ENCODE results near the gene KCNAB2.

KCNAB2 gene

DNA sequence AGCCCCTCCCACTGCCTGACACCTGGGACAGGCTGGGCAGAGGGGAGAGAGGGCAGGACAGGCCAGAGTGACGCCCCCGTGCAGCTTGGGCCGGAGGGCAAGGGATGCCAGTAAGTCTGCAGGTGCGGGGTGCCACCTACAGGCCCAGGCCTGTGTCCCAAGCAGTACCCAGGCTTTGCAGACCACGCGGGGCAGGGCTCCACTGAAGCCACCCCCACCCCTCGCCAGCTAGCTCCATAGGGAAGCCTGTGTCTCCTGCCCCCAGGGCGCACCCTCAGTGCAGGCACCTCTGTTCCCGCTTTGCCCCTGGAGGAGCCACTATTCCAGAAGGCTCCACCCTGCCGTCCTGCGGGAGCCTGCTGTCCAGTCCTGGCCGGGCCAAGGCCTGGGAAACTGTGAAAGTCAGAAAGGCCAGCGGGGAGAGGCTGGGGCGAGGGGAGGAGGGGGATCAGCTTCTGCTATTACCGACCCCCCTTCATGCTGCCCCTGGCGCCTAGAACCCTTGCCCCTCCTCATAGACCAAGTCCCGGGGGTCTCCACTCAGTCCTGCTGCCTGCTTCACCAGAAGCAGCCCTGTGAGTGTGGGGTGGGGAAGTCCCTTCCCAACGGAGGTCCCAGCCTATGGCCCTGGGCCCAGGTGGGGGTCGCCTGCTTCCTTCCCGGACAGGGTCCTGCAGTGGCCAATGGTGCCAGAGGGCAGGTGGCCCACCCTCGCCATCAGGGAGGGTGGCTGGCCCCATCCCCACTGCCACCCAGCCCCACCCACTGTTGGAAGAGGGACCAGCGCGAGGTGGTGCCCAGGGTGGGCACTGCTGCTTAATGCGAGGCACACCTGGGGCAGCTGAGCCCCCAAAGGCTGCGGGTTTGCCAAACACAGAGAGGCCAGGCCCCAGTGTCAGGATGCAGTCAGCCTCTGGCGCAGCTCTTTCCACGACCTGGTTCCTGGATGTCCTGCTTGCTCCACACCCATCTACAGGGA lies 54.4 kb downstream of the KCNAB2 start:
- no peak for DNase-seq

DNA sequence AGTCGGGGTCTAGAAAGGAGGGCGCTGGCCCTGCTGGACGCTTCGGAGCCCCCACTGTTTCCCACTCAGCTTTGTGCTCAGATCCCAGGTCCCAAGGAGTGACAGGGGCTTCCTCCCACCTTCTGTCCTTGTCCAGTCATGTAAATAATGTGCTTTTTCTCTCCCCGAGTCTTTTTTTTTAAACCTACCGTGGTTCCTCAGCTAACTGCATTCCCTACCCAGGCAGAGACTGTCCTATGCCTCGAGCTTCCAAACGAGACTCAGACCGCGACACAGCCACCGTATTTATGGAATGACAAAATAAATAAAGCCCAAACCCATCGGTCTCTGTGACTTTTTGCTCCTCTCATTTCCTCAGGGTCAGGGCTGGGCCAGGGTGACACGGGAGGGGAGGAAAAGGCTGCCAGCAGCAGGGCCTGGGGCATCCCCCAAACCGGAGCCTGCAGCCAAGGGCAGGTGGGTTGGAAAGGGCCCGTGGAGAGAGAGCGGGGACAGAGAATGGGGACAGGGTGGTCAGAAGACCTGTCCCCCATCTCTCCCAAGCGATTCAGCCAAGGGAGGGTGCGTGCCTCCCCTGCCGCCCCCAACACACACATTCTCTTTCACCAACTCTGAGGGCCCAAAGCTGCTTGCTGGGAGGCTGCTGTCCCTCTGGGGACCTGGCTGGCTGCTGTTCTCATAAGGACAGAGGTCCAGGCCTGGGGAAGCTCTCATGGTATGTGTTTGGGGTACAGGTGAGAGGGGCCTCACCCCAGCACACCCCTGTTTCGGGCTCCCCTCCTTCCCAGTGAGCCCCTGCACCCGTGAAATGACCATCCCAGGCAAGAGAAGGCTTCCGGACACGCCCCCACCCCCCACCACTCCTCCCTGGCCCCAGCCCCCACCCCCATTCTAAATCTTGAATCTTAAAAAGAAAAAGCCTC lies 55.4 kb downstream of the KCNAB2 start:
- no peak for DNase-seq

DNA sequence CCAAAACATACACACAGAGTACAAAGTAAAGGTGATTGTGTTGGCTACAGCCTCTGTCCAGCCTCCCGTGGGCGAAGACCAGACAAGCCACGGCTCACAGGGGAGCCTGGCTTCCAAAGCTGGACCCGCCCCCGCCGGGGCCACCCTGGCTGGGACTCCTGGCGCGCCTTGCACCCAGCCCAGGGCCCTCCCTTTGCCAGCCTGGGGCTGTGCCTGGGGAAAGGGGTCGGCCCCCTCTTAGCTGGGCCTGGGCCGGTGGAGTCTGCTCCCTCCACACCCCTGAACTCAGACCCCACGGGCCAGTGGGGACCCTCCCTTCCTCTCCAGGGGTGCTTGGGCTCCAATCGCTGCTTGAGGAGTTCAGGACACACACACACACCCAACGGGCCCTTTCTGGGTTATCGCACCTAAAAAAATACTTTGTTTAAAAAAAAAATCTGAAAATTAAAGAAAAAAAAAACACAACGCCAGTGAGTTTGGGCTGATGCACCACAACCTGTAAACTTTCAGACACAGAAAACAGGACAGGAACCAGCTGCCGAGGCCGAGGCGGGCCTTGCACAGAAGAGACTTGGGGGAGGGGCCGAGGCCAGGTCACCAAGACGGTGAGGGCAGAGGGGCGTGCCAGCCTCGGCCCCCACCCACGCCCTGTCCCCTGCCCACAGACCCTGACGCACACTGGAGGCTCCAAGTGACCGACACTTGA lies 56.3 kb downstream of the KCNAB2 start:
- no peak for DNase-seq

DNA sequence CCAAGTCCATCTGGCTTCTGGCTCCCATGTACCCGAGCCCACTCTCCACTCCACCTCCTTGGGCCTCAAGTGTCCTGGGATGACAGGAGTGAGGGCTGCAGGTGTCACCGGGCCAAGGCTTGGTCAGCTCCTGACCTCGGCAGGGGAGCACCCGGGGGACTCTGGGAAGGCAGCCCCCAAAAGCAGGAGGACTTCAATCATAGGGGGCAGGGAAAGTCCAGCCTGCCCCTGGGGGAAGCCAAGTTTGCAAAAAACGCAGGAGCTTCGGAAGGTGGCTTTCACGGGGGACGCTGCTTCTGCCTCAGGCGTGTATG lies 56.8 kb downstream of the KCNAB2 start:
- no peak for DNase-seq

DNA sequence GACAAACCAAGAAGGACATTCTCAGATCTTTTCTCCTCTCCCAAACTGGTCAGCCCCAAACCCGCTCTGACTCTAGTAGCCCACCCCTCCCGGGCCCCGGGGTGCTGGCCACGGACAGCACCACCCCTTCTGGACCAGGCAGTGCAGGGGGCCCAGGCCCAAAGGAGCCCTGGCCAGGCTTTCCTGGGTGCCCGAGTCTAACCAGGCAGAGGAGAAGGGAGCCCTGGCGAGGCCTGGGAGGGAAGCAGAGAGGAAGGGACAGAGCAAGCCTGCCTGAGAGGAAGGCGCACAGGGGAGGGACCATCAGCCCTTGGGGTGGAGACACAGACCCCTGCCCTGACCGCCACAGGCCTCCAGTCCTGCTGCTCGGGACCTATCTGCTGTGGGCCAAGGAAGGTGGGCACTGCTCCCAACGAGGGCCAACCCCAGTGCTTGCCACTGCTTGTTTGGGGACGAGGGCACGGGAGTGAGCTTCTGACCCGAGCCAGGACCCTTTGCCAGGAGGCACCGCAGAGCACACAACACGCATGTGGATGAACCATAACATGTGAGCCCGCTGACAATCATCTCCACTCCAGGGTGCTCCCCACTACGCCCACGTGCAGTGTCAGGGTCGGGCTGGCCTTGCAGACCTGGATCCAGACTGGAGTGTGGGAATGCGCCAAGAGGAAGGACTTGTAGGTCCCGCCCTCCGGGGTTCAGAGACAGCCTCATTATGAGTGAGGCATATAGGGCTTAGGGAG lies 57.6 kb downstream of the KCNAB2 start:
- DNase-seq = no peak

DNA sequence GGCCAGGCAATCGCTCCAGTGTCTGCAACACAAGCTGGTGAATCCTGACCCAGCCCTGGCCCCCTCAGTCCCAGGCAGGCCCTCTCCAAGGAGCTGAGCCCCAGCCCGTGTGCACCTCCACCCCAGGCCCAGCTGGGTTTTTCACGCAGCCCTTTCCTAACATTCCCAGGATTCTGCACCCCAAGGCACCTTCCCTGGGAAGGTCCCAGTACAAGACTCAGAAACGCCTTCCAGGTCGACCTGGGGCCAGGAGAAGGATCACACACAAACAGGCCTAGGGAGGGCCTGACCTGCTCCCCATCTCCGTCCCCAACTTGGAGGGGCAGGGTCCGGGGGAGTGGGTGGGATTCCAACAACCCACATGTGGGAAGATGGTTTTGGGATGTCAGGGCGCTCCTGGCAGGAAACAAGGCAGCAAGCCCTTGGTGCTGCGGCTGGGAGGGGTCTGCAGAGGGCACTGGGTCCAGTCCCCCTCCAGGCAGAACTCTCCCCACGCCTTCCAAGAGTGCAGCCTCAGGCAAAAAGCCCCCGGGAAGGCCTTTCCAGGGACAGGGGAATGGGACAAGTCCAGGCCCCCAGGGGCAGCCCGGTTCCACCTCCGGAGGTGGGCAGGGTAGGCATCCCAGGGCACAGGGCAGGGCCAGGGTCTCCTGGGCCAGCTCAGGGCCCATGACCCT lies 58.3 kb downstream of the KCNAB2 start:
- DNase-seq = no peak

DNA sequence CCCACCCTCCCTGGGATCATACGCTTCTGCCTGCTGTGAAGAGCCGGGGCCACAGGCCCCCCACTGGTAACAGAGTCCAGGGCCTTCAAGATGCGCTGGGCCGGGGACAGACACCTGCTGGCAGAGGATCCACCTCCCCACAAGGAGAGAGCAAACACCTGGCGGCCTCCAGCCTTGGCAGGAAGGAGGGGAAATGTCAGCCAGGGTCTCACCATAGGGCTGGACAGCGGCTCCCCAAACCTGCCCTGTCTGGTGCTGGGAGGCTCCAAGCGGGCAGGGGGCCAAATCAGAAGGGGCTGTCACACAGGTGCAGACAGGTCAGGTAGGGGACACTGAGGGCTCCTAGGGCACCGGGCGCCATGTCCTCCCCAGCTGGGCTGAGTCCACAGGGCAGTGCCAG lies 58.9 kb downstream of the KCNAB2 start:
- no peak for DNase-seq

DNA sequence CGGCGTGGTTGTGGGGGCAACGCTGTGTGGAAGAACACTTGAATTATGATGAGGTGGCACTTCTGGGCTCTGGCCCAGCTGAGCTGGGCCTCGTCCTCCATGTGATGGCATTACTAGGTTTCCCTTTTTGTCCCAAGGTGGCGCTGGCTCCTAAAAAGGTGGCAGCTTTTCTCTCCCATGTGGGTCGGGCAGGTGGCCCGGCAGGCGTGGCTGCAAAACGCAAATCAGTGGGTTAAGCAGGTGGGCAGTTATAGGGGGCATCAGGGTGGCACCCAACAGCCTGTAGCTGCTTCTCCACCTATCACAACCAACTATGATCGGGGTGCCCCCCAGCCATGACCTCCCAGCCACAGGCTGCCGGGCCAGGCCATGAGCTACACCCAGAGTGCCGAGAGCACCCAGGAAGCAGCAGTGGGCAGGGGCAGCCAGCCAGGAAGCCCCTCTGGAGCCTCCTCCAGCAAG lies 59.6 kb downstream of the KCNAB2 start:
- no peak for DNase-seq

DNA sequence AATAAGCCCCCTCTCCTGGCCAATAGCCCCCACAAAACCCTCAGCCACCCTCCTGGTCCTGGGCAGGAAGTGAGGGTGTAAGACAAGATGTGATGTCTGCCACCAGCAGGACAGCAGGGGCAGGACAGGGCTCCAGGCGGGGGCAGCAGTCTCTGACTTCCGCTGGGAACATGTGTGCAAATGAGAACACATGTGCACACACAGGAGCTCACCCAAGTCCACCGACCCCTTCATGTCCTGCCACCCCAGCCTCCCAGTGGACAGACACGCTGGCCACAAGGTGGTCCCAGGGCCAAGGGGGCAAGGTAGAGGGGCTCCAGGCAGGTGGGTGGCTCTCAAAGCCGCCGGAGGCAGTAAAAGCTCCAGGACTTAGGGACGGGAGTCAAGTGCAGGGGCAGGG lies 60.1 kb downstream of the KCNAB2 start:
- DNase-seq = no peak

DNA sequence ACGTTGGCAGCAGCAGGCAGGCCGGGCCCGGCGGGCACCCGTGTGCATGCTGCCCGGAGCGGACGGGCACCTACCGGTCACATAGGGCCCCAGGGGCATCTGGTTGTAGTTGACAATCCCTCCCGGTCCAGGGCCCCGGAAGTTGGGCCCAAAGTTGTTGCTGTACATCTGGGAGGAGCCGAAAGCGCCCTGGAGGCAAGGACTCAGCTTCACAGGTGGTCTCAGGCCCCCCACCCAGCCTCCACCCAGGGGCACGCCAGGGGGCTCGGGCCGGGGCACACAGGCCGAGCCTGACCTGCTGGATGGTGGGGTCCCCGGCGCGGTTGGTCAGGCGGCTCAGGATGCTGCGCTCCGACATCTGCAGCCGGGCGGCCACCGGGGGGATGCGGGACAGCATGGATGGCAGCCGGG lies 60.6 kb downstream of the KCNAB2 start:
- DNase-seq = no peak

DNA sequence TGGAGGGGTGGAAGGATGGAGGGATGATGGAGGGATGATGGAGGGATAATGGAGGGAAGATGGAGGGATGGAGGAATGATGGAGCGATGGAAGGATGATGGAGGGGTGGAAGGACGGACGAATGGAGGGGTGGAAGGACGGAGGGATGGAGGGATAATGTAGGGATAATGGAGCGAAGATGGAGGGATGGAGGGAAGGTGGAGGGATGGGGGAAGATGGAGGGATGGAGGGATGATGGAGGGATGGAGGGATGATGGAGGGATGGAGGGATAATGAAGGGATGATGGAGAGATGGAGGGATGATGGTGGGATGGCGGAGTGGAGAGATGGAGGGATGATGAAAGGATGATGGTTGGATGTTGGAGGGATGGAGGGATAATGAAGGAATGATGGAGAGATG lies 61.3 kb downstream of the KCNAB2 start:
- no peak for DNase-seq

DNA sequence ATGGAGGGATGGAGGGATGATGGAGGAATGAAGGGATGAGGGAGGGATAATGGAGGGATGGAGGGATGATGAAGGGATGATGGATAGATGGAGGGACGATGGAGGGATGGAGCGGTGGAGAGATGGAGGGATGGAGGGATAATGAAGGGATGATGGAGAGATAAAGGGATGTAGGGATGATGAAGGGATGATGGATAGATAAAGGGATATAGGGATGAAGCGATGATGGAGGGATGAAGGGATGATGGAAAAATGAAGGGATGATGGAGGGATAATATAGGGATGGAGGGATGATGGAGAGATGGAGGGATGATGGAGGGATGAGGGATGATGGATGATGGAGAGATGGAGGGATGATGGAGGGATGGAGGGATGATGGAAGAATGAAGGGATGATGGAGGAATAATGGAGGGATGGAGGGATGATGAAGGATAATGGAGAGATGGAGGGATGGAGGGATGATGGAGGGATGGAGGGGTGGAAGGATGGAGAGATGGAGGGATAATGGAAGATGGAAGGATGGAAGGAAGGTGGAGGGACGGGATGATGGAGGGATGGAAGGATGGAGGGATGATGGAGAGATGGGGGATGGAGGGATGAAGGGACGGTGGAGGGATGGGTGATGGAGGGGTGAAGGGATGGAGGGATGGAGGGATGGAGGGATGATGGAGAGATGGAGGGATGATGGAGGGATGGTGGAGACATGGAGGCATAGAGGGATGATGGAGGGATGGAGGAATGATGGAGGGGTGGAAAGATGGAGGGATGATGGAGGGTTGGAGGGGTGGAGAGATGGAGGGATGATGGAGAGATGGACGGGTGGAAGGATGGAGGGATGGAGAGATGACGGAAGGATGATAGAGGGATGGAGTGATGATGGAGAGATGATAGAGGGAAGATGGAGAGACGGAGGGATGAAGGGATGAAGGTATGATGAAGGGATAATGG lies 62.0 kb downstream of the KCNAB2 start:
- no peak for DNase-seq

DNA sequence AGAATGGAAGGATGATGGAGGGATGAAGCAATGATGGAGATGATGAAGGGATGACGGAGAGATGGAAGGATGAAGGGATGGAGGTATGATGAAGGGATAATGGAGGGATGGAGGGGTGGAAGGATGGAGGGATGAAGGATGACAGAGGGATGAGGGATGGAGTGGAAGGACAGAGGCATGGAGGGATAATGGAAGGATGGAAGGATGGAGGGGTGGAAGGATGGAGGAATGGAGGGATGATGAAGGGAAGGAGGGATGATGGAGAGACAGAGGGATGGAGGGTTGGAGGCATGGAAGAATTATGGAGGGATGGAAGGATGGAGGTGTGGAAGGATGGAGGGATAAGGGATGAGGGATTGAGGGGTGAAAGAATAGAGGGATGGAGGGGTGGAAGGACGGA lies 62.8 kb downstream of the KCNAB2 start:
- DNase-seq = no peak

DNA sequence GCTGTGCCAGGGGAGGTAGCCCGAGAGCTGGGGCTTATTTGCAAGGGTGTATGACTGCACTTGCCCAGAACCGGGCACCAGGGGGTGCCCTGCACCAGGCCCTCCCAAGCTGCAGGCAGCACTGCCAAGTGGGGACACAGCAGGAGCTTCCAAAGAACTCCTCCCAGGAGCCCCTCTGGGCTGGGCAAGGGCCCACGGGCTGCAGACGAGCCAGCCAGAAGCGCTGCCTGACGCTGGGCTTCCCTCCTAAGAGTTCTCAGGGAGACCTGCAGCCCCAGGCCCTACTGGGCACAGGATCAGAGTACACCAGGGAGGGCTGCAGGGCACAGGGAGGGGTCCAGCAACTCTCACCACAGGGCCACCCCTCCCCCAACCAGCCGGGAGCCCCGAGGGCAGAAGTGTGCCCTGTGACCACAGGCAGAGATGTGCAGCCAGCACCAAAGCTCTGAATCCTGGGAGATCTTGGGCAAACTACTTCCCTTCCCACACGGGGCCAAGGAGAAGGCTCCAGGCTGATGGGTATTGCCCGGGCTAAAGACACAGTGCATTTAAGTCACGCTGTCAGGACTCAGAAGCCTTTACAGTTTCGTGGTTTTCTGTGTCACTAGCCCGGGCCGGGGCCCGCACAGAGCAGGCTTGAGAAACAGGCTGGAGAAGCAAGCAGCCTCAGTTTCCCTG lies 63.4 kb downstream of the KCNAB2 start:
- DNase-seq = peak; percentile 76

DNA sequence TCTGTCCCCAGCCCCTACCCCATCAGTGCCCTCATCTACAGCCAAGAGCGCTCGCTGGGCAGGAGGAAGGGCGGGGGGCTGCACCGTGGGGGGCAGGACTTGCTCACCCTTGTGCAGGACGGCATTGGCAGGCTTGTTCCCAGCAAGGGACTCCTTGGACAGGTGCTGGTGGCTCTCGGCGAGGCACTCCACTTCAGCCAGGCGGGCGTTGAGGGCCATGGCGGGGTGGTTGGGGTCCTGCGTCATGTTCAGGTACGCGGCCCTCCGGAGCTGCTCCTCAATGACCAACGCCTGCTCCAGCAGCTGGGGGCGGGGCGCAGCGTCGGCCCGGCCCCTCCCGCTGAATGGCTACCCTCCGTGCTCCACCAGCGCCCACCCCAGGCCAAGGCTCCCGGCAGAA lies 64.0 kb downstream of the KCNAB2 start:
- no peak for DNase-seq

DNA sequence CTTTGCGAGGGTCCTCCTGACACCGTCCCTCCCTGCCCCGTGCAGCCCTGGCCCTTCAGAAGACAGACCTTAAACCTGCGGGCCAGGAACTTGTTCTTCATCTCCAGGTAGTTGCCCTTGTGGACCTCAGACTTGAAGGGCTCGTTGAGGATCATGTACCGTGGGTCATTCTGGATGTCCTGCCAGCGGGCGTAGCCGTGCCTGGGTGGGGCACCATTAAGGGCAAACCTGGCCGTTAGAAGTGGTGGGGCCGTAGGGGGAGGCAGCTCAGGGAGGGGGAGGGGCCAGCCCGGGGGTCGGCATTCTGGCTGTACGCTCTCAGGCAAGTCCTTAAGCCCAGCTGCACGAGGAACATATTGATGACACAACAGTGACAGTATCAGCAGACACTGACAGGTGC lies 64.6 kb downstream of the KCNAB2 start:
- no peak for DNase-seq

DNA sequence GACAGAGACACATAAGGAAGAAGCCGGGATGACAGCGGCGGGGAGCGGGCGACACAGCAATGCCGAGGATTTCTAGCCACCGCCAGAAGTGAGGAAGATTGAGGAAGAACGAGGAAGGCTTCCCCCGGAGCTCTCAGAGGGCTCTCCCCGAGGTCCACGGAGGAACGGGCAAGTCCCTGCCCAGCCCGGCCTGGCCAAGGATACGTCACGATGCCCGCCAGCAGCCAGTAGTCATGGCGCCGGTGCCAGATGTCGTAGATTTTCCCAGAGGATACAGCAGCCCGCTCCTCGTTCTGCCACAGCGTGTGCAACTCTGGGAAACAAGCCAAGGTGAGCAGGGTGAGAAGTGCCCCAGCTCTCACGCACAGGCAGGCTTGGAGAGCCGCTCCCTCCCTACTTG lies 65.9 kb downstream of the KCNAB2 start:
- DNase-seq = no peak

DNA sequence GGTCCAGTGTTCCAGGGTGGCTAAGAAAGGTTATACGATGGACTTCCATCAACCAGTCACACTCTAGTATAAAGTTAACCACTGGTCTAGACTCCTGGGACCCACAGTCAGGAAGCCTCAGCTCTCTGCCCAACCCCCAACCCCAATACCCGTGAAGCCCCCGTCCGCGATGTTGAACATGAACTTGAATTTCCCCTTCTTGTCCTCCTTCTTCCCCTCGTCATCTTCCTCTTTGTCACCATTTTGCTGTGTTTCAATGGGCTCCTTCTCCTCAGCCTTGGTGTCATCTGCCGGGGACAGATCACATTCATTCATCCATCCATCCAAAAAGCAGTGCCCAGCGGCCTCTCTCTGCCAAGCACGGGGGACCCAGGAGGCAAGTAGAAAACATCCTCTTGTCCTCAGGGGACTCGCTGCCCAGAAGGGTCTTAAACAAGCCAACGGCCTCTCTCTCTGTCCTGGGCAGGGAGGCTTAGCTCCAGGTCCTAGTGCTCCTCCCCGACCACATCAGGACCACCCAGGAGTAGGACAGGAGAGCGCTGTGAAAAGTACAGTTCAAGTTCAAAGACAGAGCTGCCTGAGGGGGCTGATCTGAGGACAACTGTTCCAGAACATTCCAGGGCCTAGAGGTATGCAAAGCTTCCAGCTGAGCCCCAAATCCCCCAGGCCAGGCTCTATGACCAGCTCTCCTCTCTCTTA lies 66.5 kb downstream of the KCNAB2 start:
- DNase-seq = no peak

DNA sequence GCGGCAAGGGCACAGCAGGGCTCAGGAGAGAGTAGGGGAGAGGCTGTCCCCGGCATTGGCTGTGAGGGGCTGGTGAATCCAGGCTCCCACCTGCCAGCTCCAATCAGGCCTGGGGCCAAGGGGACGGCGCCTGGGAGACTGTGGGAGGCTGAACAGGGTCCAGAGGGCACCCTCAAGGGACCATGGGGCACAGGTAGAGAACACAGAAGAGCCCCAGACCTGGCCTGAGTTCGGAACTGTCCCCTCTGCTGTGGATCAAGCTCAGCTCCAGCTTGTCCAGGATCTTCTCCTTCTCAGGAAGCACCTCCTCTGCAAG lies 67.0 kb downstream of the KCNAB2 start:
- DNase-seq = no peak

DNA sequence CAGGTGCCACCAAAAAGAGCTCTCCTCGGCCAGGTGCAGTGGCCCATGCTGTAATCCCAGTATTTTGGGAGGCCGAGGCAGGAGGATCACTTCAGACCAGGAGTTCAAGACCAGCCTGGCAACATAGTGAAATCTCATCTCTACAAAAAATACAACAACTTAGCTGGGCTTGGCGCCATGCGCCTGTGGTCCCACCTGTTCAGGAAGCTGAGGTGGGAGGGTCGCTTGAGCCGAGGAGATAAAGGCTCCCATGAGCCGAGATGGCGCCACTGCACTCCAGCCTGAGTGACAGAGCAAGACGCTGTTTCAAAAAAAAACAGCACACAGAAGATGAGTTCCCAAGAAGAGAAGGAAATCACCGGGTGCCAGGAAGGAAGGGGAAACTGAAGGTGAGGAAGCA lies 67.4 kb downstream of the KCNAB2 start:
- no peak for DNase-seq
